HG02763 (cell line): Measurements from ENCODE around the gene MAN2B2.

ENCODE experiments used
- ATAC-seq: cut with Tn5 transposase; IDR thresholded peaks from one replicate; pipeline ENCODE4 v1.9.1; 2021; ENCODE audit warnings: mild to moderate bottlenecking, moderate library complexity; ENCODE audit not compliant: unreplicated experiment

The MAN2B2 gene

DNA sequence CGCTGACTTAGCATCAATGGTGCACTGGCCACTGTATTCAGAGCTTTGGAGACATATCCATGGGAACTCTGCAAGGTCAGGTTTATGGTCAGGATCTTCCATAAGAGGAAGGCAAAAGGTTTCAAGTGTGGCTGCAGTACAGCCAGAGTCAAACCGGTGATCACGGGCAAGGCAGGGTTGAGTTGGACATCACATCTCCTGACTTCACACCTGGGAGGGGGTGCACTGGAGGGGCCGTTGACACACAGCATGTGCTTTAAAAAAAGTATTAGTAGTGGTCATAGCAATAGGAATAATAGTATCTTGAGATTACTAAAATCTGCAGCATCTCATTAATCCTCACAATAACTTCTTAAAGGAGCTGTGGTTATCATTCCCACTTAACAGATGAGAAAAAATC is 28.9 kb upstream of the MAN2B2 start:
- no peak for ATAC-seq

DNA sequence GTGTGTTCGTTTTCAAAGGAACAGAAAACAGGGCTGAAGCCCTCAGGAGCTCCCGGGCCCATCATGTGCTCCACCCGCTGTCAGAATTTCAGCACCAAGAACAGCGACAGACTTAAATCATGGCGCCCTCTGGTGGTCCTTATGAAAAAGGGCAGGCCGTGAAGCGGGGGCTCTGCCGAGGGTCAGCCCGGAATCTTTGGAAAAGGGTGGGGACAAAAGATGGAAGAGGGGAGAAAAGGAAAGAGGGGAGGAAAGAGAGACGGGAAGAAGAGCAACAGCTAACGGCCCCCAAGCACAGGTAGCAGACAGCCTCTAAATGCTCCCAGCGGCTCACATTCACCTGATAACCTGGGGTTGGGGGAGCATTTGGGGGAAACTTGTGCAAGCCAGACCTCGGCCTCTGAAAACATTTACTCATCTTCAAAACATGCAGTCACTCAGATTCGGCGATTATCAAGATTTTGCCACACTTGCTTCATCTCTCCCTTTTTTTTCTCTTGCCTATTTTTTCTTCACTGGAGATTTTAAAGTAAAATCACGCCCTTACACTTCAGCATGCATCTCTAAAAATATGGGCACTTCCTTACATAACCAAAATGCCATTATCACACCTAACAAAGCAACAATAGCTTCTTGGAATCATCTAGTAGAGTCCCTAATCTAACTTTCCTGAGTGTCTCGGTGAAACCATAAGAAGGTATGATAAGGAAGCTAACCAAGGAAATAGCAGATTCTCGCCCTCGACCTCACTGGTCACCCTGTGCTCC is 28.1 kb upstream of the MAN2B2 start:
- no peak for ATAC-seq

DNA sequence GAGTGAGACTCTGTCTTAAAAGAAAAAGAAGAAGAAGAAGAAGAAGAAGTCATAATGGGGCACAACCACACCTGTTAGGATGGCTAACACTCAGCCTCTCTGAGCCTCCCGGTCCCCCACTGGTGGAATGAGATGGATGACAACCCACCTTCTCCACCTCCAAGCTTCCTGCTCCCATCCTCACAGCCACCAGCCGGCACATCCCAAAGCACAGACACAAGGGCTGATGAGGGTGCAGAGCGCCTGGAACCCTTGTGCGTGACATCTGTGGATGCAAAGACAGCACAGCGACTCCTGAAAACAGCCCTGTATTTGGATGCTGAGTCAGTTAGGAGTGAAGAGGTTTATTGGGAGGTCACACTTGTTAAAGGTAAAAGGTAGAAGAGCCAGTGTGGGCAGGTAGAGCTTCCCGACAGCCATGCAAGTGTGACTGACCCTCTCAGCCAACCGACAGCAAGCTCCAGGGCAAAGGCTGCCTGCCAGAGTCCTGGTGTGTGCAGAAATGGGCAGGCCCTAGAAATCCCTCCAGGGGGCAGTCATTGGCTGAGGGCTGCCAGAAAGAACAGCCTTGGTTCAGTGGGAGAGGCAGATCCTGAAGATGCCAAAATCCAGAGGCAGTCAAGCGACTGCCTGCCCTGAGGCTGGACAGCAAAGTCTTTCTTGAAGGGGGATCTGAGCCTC is 26.6 kb upstream of the MAN2B2 start:
- ATAC-seq = no peak

DNA sequence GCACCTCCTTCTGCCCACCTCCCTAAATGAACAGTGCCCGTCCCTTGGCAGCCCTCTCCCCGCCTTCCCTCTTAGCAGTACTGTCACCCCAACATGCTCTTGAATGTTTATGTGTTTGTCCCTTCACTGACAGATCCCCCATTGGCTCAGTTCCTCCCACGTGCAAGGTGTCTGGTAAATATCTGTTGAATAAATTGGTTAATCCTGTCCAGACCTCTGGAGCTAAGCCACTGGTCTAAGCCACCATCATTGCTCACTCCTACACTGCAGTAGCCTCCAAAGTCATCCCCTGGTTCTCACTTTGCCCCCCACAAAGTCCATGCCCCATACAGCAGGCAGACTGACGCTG is 26.1 kb upstream of the MAN2B2 start:
- ATAC-seq = no peak

DNA sequence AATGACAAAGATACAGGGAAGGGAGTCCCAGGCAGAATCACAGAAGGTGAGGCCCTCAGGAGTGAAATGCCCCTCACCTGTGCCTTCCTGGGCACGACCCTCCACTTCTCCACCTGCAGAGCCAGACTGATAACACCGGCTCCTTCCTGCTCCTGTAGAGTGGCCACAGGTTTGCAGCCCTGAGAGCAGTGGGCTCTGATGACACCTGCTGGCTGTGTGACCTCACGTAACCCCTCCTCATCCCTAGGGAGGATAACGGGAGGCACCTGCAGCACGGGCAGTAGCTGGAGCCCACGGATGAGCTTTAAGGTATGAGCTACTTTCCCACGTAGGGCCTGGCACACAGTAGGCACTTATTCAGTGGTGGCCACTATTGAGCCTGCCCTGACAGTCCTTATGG is 25.5 kb upstream of the MAN2B2 start:
- ATAC-seq = no peak

DNA sequence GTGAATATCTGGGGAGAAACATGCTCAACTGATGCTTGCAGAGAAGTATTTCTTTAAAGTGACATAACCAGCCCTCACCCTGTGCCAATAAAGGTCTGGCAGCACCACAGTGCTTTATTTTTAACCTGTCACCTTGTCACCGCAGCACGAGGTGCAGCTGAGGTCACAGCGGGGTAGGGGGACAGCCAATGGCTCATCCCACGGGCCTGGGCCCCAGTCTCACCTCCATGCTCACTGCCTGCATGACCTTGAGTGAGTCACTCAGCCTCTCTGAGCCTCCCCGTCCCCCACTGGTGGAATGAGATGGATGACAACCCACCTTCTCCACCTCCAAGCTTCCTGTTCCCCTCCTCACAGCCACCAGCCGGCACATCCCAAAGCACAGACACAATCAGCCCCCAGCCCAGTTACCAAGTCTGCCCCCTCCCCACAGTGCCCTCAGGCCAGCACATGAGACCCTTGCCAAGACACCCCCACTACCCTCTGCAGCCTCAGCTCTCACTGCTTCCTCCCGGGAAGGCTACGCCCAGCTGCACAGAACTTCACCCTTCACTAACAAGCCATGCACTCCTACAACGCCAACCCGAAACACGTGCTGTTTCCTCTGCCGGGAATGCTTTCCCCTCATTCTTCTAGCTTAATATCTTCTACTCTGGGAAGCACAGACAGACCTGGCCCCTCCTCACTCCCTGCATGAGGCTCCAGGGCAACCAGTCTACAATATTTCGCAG is 24.9 kb upstream of the MAN2B2 start:
- no peak for ATAC-seq

DNA sequence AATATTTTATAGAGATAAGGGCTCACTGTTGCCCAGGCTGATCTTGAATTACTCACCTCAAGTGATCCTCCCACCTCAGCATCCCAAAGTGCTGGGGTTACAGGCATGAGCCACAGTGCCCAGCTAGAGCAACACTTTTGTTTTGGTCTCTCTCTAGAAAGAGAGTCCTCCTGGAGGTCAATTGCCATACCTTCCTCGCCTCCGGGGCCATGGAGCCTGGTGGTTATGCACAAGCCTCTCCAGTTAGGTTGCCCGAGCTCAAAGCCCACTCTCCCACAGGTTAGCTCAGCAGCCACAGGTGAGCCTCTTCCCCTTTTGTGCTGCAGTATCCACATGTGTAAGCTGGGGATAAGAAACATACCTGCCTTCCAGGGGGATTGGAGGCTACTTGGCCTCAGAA is 24.2 kb upstream of the MAN2B2 start:
- ATAC-seq = no peak

DNA sequence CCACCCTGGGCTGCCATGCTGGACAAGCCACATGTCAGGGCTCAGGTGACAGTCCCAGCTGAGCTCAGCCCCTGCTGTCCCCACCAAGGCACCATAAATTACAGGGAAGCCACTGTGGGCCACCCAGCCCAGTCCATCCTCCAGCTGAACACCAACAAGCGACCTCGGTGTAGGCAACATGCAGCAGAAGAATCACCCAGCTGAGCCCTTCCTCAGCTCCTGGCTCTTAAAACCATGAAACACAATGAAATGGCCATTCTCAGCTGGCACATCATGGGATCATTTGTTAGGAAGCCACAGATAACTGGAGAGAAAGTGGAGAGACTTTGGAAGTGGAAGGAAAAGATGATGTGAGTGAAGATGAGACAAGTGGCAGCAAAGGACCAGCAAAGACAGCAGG is 23.3 kb upstream of the MAN2B2 start:
- ATAC-seq = no peak

DNA sequence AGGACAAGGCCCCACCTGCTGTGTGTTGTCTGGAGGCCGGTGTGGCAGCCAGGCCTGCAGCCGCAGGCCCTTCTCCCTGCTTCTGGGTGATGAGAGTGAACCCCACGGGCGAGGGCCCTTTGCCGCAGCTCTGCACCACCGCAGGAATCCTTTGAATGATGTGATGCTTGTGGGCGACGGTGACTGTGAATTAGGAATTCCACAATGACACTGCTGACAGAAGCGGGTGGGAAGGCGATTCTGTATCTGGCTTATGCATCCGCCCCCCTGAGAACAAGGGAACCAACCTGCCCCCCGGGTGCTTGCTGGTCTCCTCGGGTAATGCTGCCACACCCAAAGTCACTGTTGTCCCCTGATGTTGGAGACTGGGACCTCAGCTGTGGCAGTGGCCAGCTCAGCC is 19.5 kb upstream of the MAN2B2 start:
- no peak for ATAC-seq

DNA sequence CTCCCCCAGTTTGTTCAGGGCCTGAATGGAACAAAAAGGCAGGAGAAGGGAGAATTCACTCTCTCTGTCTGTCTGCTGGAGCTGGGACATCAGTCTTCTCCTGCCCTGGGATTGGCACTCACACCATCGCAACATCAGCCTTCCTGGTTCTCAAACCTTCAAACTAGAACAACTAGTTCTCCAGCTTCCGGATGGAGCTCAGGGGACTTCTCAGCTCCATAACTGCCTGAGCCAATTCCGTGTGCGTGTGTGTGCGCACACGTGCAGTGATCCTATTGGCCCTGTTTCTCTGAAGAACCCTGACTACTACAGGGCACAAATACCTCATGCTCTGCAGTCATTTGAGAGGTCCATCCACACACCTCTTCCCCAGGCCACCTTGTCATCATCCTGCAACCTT is 18.7 kb upstream of the MAN2B2 start:
- no peak for ATAC-seq

DNA sequence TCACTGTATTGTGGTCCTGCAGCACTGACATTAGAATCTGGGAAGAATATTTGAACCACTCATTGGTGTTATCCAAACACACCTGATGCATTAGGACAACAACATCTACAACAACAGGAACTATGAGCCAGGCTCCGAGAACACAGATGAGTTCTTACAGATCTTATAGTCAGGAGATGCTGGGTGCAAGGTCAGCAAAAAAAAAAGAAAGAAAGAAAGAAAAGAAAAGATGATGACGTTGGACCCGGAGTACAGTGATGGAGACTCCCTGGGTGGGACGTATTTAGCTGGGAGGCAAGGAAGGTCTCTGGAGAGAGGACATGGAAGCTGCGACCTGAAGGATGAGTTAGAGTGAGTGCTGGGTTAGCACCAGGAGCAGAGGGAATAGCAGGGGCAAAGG is 17.8 kb upstream of the MAN2B2 start:
- ATAC-seq = no peak

DNA sequence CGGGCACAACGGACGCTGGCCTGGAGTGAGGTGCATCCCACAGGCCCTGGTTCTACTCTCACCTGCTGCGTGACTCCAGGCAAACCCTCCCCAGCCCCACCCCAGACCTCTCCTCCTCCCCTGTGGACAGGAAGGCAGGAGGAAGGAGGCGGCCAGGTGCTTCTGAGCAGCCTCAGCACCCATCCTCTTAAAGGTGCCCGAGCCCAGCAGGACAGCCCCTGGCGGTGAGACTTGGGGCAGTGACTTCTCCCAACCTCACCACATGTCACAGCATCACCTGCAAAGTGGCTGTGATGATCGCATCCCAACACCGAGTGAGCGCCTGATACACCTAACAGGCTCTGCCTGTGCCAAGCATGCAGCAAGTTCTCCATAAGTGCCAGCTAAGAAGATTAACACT is 17.1 kb upstream of the MAN2B2 start:
- ATAC-seq = no peak

DNA sequence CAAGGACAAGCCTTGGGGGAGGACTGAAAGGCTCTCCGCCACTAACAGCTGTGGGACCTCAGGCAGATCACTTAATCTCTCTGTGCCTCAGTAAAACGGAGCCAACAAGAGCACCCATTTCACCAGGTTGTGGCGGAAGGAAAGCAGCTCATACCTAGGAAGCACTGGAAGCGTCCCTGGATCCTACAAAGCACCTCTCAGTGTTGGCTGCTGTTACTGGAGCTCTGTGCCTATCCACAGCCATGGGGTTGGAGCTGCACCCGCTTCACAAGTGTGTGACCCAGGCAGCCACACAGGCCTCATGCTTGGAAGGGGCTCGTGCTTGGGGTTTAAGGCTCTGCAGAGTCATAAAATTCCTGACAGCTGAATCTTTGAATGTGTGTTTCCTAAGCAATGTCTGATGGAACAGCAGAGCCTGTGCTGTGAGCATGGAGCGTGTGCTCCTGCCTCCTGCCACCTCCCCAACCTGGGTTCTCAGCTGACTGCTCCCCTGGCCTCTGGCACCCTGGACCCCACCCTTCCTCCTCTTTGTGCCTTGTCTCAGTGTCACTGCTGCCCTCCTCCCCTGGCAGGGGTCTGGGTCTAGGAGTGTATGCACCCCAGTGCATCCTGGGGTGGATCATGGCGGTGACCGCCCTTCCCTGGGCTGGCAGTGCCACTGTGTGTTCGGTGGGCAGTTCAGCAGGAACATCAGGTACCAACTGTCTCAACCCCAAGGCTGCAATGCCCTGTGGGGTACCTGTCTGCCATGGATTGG is 14.4 kb upstream of the MAN2B2 start:
- ATAC-seq = no peak

DNA sequence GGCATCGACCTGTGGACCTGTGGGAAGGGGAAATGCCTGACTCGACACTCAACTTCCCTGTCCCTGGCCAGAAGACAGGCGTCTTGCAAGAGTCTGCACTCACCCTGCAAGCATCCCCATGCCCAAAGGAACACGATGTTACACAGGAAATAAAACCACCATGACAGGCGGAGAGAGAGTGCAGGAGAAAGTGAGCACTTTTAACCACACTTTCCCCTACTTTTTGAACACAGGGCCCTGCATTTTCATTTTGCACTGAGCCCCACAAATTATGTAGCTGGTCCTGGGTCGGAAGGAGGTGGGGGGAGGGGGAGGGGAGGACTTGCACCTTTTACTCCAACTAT is 13.8 kb upstream of the MAN2B2 start:
- ATAC-seq = no peak

DNA sequence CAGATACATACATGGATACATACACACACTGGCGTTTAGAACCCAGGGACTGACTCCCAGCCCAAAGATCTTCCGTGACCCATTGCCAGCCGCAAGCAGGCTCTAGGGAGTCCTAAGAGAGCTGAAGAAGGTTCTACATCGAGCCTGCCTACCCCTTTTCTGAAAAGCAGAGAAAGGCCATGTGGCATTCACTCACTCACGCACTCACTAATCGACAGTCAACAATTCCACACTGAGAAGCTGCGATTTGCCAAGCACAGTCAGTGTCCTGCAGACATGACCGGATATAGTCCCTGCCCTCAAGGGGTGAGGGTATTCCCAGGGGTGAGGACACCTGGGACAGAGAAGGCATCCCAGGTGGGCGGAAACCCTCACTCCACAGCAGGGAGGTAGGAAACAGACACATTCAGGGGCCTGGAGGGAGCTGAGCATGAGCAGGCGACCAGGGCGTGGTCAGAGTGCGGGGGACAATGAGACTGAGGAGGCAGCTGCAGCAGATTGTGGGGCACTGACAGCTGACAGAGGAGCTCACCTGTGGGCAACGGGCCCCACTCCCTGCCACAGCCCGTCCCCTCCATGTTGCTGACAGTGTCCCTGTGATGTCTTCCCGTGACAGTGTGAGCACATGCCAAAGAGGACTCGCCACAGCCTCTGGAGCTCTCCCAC is 13.2 kb upstream of the MAN2B2 start:
- ATAC-seq = no peak

DNA sequence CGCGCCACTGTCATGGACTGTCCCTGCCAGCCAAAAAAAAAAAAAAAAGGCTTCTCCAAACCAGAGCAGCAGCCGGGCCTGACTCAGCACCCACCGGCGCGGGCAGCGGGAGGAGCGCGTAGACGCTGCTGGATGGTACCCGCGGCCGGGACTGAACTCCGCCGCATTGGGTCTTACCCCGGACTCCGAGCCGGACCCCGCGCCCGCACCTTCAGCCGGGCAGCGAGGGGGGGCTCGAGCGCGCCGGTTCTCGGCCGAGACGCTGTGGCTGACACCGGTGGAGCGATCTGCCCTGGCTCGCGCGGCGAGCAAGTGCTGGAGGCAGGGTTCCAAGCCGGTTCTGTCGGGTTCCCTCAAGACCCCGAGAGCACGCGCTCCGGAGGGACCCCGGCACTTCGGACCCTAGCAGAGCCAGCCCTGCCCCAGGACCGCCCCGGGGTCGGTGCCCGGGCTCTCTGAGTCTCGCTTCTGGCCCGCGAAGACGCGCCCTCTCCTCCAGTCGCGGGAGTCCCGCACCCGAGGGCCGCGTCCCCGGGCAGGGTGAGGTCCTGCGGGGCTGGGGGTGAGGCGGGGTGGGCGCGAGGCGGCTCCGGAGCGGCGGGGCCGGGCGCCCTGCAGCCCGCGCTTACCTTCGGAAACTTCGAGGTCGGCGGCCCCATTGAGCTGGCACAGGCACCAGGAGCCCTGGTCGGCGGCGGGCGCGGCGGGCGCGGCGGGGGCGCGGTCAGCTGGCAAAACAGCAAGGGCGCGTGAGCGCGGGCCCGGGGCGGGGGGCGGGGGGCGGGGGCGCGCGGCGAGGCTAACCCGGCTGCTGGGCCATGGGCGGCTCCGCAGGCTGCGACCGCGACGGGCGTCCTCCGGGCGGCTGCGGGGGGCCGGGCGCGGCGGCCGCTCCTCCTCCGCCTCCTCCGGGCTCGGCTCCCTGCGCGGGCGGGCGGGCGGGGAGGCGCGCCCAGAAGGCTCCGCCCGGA is 11.8 kb upstream of the MAN2B2 start:
- no peak for ATAC-seq

DNA sequence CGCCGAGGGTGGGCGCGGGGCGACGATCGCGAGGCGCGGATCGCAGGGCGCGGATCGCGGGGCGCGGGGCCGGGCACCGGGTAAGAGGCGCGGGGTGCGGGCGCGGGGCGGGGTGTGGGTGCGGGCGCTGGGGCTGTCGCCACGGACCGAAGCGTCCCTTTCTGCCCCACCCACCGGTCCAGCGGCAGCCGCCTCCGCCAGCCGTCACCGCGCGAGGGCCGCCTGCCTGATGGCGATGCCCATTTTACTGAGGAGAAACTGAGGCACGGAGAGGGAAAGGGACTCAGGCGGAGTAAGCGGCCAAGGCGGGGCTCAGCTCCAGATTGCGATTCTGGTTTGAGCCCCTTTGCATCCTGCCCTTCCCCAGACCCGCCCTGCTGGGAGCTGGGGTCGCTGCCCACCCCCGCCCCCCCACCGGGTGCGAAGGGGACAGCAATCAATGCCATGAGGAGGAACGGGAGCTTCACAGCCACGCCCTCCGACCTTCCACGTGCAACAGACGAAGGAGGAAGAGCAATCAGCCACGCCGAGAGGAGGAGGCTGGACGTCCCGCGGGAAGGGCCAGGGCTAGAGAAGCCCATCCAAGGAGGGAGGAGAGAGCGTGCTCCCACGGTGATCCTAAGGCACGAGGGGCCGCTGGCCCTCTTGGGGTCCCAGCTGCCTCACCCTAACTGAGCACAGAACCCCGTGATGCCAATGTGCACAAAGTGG is 10.9 kb upstream of the MAN2B2 start:
- no peak for ATAC-seq

DNA sequence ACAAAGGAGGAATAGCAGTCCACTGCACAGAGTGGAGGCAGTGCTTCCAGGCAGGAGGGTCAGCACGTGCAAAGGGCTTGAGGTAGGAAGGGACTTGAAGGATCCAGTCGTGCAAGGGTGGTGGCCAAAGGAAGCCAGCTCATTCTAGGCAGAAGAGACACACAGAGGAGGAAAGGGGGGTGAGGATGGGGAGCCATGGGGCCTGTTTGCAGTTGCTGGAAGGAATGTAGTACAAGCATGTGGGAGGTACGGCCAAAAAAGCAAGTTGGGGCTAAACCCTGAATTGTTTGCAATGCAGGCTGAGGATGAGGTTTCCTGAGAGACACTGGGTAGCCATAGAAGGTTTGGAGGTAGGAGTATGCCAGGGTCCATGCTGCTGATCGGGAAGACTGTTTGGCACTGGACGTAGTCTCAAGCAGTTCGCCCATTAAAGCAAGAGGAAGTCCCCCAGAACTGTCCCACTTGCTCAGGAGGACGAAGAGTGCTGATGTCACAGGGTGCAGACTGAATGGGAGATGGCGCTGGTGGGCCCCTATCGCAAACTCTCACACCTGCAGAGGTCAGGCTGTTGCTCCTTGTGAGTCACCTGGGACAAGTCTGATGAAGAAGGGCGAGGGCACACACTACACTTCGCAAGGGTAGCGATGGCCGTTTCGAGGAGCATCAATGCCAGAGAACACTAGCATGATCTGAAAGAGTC is 9.1 kb upstream of the MAN2B2 start:
- no peak for ATAC-seq
